SJSA1 (cell line): ENCODE results near the gene PDZRN4. TPM values are rescaled to one million over a fixed set of nuclear protein-coding genes. Genes with fewer than 3 reads are reported as not detected.

Experiments
- DNase-seq, 2 experiments: peaks; one replicate each; pipeline ENCODE4 v3.0.0-alpha.2; 2015 to 2020; ENCODE audit warnings: low spot score in 2 of 2, low read depth in 1 of 2
- H3K27ac ChIP-seq: fragments of 250-450 bp; sonication (Bioruptor Pico); 2 replicates; pipeline ENCODE4 v1.5.1; 2020; ENCODE audit warnings: mild to moderate bottlenecking, moderate library complexity
- H3K27me3 ChIP-seq: fragments of 250-450 bp; sonication (Bioruptor Pico); replicated peaks from 2 replicates; pipeline ENCODE4 v1.5.1; 2020; ENCODE audit warnings: mild to moderate bottlenecking, moderate library complexity
- H3K36me3 ChIP-seq: fragments of 250-450 bp; sonication (Bioruptor Pico); 2 replicates; pipeline ENCODE4 v1.5.1; 2020; ENCODE audit warnings: mild to moderate bottlenecking
- H3K4me1 ChIP-seq: fragments of 250-450 bp; sonication (Bioruptor Pico); replicated peaks from 2 replicates; pipeline ENCODE4 v1.6.1; 2021; ENCODE audit warnings: mild to moderate bottlenecking
- H3K4me3 ChIP-seq: fragments of 250-450 bp; sonication (Bioruptor Pico); 2 replicates; pipeline ENCODE4 v1.5.1; 2020; ENCODE audit warnings: mild to moderate bottlenecking
- H3K9me3 ChIP-seq: fragments of 250-450 bp; sonication (Bioruptor Pico); replicated peaks from 2 replicates; pipeline ENCODE4 v1.5.1; 2020; ENCODE audit warnings: mild to moderate bottlenecking
- total RNA-seq: library from RNA; depleted of rRNA; stranded (reverse); fragments of >200 nt; shearing (Covaris generic); gene quantifications from 2 replicates; pipeline ENCODE4 v1.2.3, GENCODE V29; 2014

The PDZRN4 gene
- total RNA-seq, 1 experiment from 2014 or later = not detected

DNA sequence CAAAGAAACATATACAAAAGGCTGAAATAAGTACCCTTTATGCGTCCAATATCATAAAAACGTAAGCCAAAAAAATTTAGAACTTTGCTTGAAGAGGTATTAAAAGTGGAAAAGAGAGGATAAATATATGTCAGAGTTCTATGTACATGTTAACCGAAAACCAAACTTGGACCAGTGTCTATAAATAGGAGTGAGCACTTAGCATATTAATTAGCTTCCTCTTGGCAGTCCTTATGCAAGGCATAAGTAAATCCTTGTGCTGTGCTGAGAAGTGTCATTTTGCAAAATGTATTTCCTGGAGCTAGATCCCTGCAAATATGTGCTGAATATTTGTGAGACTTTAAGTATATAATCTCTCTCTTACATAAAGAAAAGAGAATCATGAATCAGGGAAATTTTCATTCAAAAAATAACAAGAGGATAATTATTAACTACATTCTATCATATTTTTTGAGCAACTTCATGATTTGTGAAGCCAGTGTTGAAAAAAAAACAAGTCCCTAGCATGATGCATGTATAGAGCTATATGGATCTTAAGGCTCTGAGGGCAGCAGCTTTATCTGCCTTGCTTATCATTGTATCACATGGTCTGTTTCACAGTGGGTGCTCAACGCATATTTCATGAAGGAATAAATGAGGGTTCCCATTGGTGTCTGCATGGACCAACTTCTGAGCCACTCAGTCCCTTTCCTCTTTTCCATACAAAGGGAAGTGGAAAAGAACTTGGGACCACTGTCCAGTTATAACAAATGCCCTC, 326.1 kb downstream of the PDZRN4 start:
- DNase-seq = no peak

DNA sequence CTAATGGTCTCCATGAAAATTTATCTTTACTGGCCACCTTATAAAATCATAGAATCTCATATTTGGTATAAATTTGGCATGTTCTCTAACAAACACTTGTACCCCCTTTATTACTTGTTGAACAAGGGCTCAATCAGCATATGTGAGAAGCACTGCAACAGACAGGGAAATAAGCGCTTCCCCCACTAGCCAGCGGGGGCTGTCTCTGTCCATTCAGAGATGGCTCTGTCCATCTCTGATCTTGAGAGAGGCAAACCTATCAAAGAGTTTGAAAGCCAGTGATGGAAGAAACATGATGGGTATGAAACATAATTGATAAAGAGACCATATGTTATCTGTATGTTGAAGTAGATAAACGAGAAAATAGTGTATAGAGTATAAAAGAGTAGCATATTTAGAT, 326.8 kb downstream of the PDZRN4 start:
- H3K4me1 ChIP-seq = no peaks in the 10 kb centered on the region

More for the DNA sequence above, 326.1 kb downstream of the PDZRN4 start:
- Histone ChIP-seq H3K27me3 (no peaks in the 10 kb centered on the region), H3K9me3 (no peaks in the 10 kb centered on the region), H3K4me3 (no peak overlapping the region), H3K4me1 (no peaks in the 10 kb centered on the region), H3K27ac (no peak overlapping the region), H3K36me3 (no peaks in the 10 kb centered on the region)

DNA sequence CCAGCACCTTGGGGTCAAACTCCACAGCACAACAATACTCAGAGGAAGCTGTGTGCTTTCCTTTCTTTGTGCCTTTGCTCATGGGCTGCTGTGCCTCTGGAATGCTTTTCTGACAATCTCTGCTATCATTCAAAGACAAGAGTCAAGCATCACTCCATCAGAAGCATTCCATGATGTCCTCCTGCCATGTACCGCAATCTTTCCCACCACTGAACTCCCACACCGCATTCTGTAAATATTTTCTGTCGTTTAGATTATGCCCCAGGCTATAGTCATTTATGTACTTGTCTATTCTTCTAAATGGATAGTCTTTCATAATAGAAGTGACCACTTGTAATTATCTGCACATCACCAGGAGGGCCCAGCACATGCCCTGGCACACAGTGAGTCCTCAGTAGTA, 327.8 kb downstream of the PDZRN4 start:
- Histone ChIP-seq H3K4me1 (peaks cover 4% of the 10 kb centered on the region; the same call in 1 of the 2 replicates), H3K9me3 (no peaks in the 10 kb centered on the region), H3K27me3 (no peaks in the 10 kb centered on the region), H3K36me3 (no peaks in the 10 kb centered on the region), H3K4me3 (no peak overlapping the region), H3K27ac (no peak overlapping the region)
- no peak for DNase-seq

More for the DNA sequence above, 326.8 kb downstream of the PDZRN4 start:
- Histone ChIP-seq H3K36me3 (no peaks in the 10 kb centered on the region), H3K4me3 (no peak overlapping the region), H3K9me3 (no peaks in the 10 kb centered on the region), H3K27me3 (no peaks in the 10 kb centered on the region), H3K27ac (no peak overlapping the region)
- no peak for DNase-seq

DNA sequence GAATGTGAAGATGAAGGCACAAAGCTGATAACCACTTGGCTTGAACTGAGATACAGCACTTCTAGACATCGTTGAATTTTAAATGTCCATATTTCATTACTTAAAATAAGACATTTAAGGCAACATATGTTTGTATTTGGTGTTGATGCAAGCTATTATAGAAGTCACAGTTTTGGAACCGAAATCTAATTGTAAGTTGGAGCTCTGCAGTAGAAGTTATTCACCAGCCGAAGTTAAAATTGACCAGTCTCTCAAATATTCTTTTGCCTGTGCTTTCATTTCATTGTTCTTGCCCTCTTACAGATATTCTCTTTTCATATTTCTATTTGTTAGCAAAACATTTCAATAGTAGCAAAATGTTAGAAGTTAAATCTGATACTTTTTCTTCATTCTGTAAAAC, 332.7 kb downstream of the PDZRN4 start:
- no peak for DNase-seq
- Histone ChIP-seq H3K4me3 (no peak overlapping the region), H3K27me3 (no peaks in the 10 kb centered on the region), H3K36me3 (no peaks in the 10 kb centered on the region), H3K9me3 (no peaks in the 10 kb centered on the region), H3K4me1 (peaks cover 21% of the 10 kb centered on the region), H3K27ac (peak overlapping the region; percentile 81)

DNA sequence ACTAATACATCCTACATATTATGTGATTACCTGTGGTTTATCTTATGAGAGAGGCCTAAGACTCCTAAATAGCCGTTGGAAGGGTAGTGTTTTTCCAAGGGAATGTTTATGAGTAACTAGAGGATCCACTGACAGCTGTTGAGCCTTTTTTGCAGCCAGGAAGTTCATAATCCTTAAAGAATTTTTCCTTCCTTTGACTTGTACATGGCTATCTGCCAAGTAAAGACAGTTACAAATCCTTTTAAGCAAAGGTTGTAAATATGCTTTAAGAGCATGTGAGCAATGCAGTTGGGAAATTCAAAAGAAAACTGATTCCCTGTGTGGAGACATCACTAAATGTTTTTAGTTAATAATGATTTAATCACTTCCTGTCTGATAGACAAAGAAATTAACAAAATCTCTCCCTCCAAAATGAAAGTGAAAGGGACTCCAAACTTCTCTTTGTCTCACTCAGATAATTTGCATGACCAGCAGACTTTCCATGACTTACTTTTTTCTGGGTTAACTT, 333.8 kb downstream of the PDZRN4 start:
- H3K27ac ChIP-seq = peak overlapping the region; percentile 81
- no peak overlapping the region for H3K4me3 ChIP-seq
- H3K9me3 ChIP-seq = no peaks in the 10 kb centered on the region
- H3K4me1 ChIP-seq = peaks cover 21% of the 10 kb centered on the region
- no peaks in the 10 kb centered on the region for H3K27me3 ChIP-seq
- no peaks in the 10 kb centered on the region for H3K36me3 ChIP-seq
- peak in 1 of 2 experiments; percentile 78 for DNase-seq

DNA sequence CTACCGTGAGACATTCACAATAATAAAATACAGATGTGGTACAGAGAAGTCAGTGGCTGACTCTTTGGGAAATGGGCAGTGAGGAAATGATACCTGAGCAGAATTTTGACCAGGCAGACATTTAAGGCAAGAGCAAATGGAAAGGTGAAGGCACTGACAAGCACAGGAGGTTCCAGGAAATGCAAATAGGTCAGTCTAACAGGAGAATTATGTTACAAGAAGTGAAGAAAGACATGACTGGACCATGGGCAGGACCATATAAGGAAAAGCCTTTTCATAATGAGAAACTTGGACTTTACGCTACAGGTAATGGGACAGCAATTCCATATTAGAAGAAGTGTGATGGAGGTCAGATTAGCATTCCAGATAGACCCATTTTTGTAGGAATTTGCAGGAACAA, 338.9 kb downstream of the PDZRN4 start:
- H3K4me3 ChIP-seq = no peak overlapping the region
- DNase-seq = no peak
- peaks cover 15% of the 10 kb centered on the region for H3K4me1 ChIP-seq
- H3K27ac ChIP-seq = no peak overlapping the region
- no peaks in the 10 kb centered on the region for H3K27me3 ChIP-seq
- H3K36me3 ChIP-seq = no peaks in the 10 kb centered on the region
- H3K9me3 ChIP-seq = no peaks in the 10 kb centered on the region

DNA sequence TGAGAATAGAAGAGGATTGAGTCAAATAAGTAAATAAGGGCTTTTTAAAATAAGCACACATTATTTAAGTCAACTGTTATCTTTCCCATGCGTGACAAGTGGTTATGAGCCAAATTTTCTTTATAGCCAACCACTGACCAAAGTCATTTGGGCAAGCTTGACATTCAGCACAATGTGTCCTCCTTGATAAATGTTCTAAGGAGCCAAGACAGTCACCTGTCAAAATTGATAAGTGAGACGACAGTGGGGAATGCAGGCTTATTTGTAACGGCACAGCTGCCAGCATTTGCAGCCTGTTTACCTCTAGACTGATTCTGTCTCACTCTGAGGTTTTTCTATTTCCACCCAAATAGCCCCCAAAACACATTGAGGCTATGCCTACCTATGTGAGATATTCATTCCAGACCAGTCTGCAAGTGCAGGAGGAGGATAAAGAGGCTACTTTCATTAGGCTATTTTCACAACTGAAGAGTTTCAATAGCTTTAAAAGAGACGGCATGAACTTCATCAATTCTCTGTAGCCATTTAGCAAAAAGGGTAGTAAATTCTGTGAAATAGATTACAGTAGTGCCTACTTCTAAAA, 339.5 kb downstream of the PDZRN4 start:
- H3K36me3 ChIP-seq = no peaks in the 10 kb centered on the region
- DNase-seq = no peak
- no peak overlapping the region for H3K27ac ChIP-seq
- no peak overlapping the region for H3K4me3 ChIP-seq
- no peaks in the 10 kb centered on the region for H3K27me3 ChIP-seq
- H3K4me1 ChIP-seq = peaks cover 9% of the 10 kb centered on the region
- no peaks in the 10 kb centered on the region for H3K9me3 ChIP-seq

DNA sequence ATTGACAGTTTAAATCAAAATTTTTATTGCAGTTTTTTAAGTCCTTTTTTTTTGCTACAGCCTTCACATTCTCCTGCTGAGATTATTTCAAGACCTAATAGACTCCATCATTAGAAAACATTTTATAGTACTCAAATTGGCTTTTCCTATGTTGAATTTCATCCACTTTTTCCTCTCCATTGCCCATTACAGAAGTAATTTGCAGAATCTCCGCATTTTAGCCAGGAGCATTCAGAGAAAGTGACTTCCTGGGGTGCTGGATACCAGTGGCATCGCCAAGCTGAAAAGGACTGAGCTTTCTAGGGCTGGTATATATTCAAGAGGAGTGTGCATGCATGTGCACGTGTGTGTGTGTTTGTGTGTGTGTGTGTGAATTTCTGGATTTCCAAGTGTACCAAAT, 340.8 kb downstream of the PDZRN4 start:
- Histone ChIP-seq H3K4me1 (peaks cover 9% of the 10 kb centered on the region), H3K36me3 (no peaks in the 10 kb centered on the region), H3K27me3 (no peaks in the 10 kb centered on the region), H3K27ac (no peak overlapping the region), H3K4me3 (no peak overlapping the region), H3K9me3 (no peaks in the 10 kb centered on the region)
- no peak for DNase-seq

DNA sequence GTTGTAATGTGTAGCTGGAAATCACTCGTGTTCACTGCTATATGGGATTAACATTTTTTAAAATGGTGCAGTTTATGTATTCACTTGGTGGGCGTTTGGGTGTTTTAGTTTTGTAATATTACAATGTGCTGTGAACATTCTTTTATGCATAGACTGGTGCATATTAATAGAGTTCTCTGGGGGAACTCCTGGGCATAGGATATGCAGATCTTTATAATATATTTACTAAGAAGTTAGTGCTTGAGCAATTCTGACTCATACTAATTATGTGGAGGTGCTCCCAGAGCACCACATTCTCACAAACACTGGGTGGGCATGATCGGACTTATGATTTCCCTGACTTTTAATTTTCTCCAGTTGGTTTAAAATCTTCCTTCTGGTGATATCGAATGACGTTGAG, 342.3 kb downstream of the PDZRN4 start:
- no peaks in the 10 kb centered on the region for H3K36me3 ChIP-seq
- no peaks in the 10 kb centered on the region for H3K27me3 ChIP-seq
- H3K9me3 ChIP-seq = no peaks in the 10 kb centered on the region
- H3K27ac ChIP-seq = no peak overlapping the region
- DNase-seq = no peak
- peaks cover 9% of the 10 kb centered on the region for H3K4me1 ChIP-seq
- H3K4me3 ChIP-seq = no peak overlapping the region

DNA sequence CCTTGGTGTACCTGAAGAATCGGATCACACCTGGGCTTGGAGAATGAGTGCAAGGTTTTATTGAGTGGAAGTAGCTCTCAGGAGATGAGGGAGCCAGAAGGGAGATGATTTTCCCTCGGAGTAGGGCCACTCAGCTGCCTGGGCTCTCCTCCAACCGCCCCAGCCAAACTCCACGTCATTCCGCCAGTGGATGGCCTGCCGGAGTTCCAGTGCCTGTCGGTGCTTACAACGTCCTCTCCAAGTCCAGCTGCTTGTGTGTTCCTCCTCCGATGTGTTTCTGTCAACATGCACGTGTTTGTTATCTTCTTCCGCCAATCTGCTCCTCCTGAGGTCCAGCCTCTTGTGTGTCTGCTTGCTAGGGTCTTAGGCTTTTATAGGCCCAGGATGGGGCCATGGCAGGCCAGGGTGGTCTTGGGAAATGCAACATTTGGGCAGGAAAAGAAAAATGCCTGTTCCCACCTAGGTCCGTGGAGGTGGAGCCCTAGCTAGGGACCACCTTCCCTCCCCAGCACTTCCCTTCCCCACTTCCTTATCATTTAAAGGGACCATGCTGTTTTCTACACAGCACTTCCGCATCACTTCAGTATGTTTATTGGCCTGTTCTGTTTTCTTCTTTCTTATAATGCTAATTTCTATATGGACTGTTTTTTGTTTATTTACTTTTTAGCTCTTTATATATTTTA, 343.2 kb downstream of the PDZRN4 start:
- Histone ChIP-seq H3K4me3 (no peak overlapping the region), H3K4me1 (peaks cover 9% of the 10 kb centered on the region), H3K36me3 (no peaks in the 10 kb centered on the region), H3K27me3 (no peaks in the 10 kb centered on the region), H3K27ac (no peak overlapping the region), H3K9me3 (no peaks in the 10 kb centered on the region)
- no peak for DNase-seq

DNA sequence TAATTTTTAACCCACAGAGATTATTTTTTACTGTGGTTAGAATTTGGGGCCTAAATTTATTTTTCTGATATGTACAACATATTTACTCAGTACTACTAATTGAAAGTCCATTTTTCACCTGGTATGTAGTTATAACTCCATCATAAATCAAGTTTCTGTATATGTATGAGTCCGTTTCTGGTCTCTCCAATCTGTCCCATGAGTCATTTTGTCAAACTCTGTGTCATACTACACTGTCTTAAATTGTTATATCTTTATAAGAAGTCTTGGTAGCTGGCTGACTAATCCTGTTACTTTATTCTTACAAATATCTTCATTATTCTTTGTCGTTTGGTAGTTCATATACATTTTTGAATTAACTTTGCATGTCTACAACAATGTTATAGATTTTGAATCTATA, 344.0 kb downstream of the PDZRN4 start:
- Histone ChIP-seq H3K27me3 (no peaks in the 10 kb centered on the region; the same call in 1 of the 2 replicates), H3K9me3 (no peaks in the 10 kb centered on the region), H3K4me3 (no peak overlapping the region), H3K4me1 (peaks cover 9% of the 10 kb centered on the region), H3K27ac (no peak overlapping the region), H3K36me3 (no peaks in the 10 kb centered on the region)
- DNase-seq = no peak

DNA sequence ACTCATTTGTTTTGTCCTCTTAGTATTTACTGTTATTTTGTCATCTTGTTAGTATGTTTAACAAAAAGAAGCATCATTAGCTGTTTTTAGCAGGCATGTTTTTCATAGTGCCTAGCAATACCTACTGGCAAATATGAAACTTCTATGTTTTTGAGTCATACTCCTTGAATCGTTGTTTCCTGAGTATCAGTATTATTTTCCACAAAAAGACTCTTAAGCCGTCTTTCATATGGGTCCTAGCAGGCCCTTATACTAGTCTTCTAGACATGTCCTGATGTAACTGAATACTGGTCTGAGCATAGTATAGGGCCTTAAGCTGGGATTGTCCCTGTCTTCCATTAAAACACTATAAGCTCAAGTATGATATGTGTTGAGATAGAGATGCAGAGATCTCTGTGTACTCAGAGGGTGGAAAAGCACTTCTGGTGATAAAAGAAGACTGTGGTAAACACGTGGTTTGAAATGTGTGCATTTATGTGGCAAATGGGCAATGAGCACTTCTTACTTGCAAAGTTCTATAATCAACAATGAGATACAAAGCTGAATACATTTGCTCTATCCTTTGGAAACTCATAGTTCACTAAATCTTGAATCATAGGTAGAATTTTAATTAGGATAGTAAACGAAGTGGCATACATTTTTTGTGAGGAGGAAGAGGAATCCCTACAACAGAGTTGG, 348.8 kb downstream of the PDZRN4 start:
- no peaks in the 10 kb centered on the region for H3K36me3 ChIP-seq
- H3K9me3 ChIP-seq = no peaks in the 10 kb centered on the region
- DNase-seq = no peak
- no peaks in the 10 kb centered on the region for H3K4me1 ChIP-seq
- H3K27me3 ChIP-seq = no peaks in the 10 kb centered on the region; the same call in none of the 2 replicates
- no peak overlapping the region for H3K4me3 ChIP-seq
- no peak overlapping the region for H3K27ac ChIP-seq

DNA sequence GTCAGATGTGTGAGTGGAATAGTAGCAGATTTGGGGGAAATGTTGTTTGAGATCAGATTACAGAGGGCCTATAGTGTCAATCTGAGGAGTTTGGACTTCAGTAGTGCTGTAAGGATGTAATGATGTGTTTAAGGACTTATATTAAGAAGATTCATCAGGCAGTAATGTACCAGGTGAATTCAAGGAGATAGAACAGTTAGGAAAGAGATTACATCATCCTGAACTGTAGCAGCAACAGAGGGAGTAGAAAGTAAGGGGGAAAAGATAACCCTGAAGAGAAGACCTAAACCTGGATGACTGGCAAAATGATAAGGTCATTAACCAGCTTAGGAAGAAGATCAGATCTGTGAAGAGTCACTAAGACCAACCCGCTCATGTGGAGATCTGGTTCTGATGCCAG, 349.4 kb downstream of the PDZRN4 start:
- Histone ChIP-seq H3K36me3 (no peaks in the 10 kb centered on the region), H3K9me3 (no peaks in the 10 kb centered on the region), H3K4me1 (no peaks in the 10 kb centered on the region), H3K4me3 (no peak overlapping the region), H3K27ac (no peak overlapping the region), H3K27me3 (no peaks in the 10 kb centered on the region; the same call in none of the 2 replicates)
- DNase-seq = no peak
